Loucy (cell line): ENCODE data around the gene ZBTB18.
"Not testable (repeated sequence)": the region's sequence is repeated elsewhere in the genome, so short reads cannot be mapped to it uniquely, and the experiment has no call there.

Source experiments
- H2AFZ ChIP-seq: fragments of 200-600 bp; sonication (generic); 2 replicates; pipeline ENCODE4 v1.6.0; 2016; ENCODE audit warnings: antibody characterized with exemption, mild to moderate bottlenecking, low read length, moderate library complexity
- H3F3A ChIP-seq: fragments of 200-600 bp; 2 replicates; pipeline ENCODE4 v1.6.0; 2016; ENCODE audit warnings: antibody characterized with exemption, low read depth, mild to moderate bottlenecking
- H3K27me3 ChIP-seq: fragments of 200-600 bp; sonication (generic); 2 replicates; pipeline ENCODE4 v1.6.1; 2014; ENCODE audit warnings: low read length, mild to moderate bottlenecking; ENCODE audit not compliant: insufficient read depth, poor library complexity, severe bottlenecking
- H3K36me3 ChIP-seq: fragments of 200-600 bp; sonication (generic); 2 replicates; pipeline ENCODE4 v1.6.1; 2016; ENCODE audit warnings: low read length; ENCODE audit not compliant: insufficient read depth
- H3K4me1 ChIP-seq: fragments of 200-600 bp; sonication (generic); 2 replicates; pipeline ENCODE4 v1.5.1; 2014; ENCODE audit warnings: low read length, mild to moderate bottlenecking; ENCODE audit not compliant: insufficient read depth, poor library complexity, severe bottlenecking
- H3K4me2 ChIP-seq: fragments of 200-600 bp; sonication (generic); 2 replicates; pipeline ENCODE4 v1.6.0; 2014; ENCODE audit warnings: antibody characterized with exemption, low read length, low read depth, mild to moderate bottlenecking; ENCODE audit not compliant: poor library complexity, severe bottlenecking
- H3K4me3 ChIP-seq: fragments of 200-600 bp; sonication (generic); 2 replicates; pipeline ENCODE4 v1.5.1; 2014; ENCODE audit warnings: low read length, mild to moderate bottlenecking, mixed read lengths; ENCODE audit not compliant: poor library complexity, severe bottlenecking
- H3K79me2 ChIP-seq: fragments of 200-600 bp; sonication (generic); 2 replicates; pipeline ENCODE4 v1.6.1; 2014; ENCODE audit warnings: low read length; ENCODE audit not compliant: insufficient read depth
- H3K9ac ChIP-seq: fragments of 200-600 bp; sonication (generic); 2 replicates; pipeline ENCODE4 v1.6.0; 2014; ENCODE audit warnings: mild to moderate bottlenecking, low read depth, low read length, moderate library complexity; ENCODE audit not compliant: poor library complexity, severe bottlenecking
- H3K9me2 ChIP-seq: fragments of 200-600 bp; sonication (generic); replicated peaks from 2 replicates; pipeline ENCODE4 v1.6.1; 2016; ENCODE audit warnings: low read depth, low read length, mixed read lengths
- H3K9me3 ChIP-seq: fragments of 200-600 bp; sonication (generic); 2 replicates; pipeline ENCODE4 v1.6.1; 2014; ENCODE audit warnings: mild to moderate bottlenecking, antibody characterized with exemption, low read length, low read depth; ENCODE audit not compliant: insufficient read depth
- H4K20me1 ChIP-seq: fragments of 200-600 bp; sonication (generic); 2 replicates; pipeline ENCODE4 v1.6.0; 2014; ENCODE audit warnings: antibody characterized with exemption, low read length, mild to moderate bottlenecking; ENCODE audit not compliant: insufficient read depth, poor library complexity, severe bottlenecking
- CTCF ChIP-seq: fragments of 200-600 bp; sonication (generic); conservative IDR thresholded peaks from 2 replicates; pipeline ENCODE4 v1.5.1; 2014; ENCODE audit warnings: mild to moderate bottlenecking, antibody characterized with exemption, low read length
- EZH2phosphoT487 ChIP-seq: fragments of 200-600 bp; IDR thresholded peaks from 2 replicates; pipeline ENCODE4 v1.6.1; 2018; ENCODE audit warnings: antibody characterized with exemption, mild to moderate bottlenecking, moderate library complexity, borderline replicate concordance

Gene ZBTB18

GRCh38 chr1:244042293-244042692 is 8.8 kb upstream of the ZBTB18 start:
- Histone ChIP-seq H3F3A (no peaks in the 10 kb centered on the region), H3K4me1 (peaks cover 8% of the 10 kb centered on the region), H3K4me2 (no peak overlapping the region), H3K9ac (no peak overlapping the region), H2AFZ (no peak overlapping the region), H3K9me2 (no peaks in the 10 kb centered on the region), H3K79me2 (no peaks in the 10 kb centered on the region), H3K4me3 (no peak overlapping the region), H3K36me3 (no peaks in the 10 kb centered on the region), H3K27me3 (no peaks in the 10 kb centered on the region), H3K9me3 (no peaks in the 10 kb centered on the region), H4K20me1 (no peaks in the 10 kb centered on the region)
- TF ChIP-seq EZH2phosphoT487, result no peak

- H3F3A ChIP-seq, result no peaks in the 10 kb centered on the region
- H3K4me1 ChIP-seq, result peaks cover 10% of the 10 kb centered on the region
- H3K9me3 ChIP-seq, result no peaks in the 10 kb centered on the region
- H3K27me3 ChIP-seq, result no peaks in the 10 kb centered on the region
- no peaks in the 10 kb centered on the region for H3K36me3 ChIP-seq
- no peak overlapping the region for H3K4me2 ChIP-seq
- H3K79me2 ChIP-seq, result peaks cover under 1% of the 10 kb centered on the region; the same call in 1 of the 2 replicates
- H3K9ac ChIP-seq, result no peak overlapping the region
- H4K20me1 ChIP-seq, result no peaks in the 10 kb centered on the region
- no peak overlapping the region for H2AFZ ChIP-seq
- no peaks in the 10 kb centered on the region for H3K9me2 ChIP-seq
- TF ChIP-seq EZH2phosphoT487 (no peak), CTCF (no peak)
- H3K4me3 ChIP-seq, result no peak overlapping the region
These were observed 6.7 kb upstream of the ZBTB18 start for GRCh38 chr1:244044423-244044822.

GRCh38 chr1:244046254-244046653 is 4.8 kb upstream of the ZBTB18 start:
- not testable (repeated sequence) for H3K9ac ChIP-seq, H3K9me3 ChIP-seq, H3K4me2 ChIP-seq, H3K4me3 ChIP-seq, H3K36me3 ChIP-seq, H3F3A ChIP-seq, H3K9me2 ChIP-seq, H3K27me3 ChIP-seq, H2AFZ ChIP-seq
- H3K79me2 ChIP-seq, result peaks cover 19% of the 10 kb centered on the region
- H4K20me1 ChIP-seq, result peaks cover 12% of the 10 kb centered on the region
- H3K4me1 ChIP-seq, result peaks cover 19% of the 10 kb centered on the region

- Histone ChIP-seq H3K4me1 (peaks cover 27% of the 10 kb centered on the region), H3K9ac (peak overlapping the region; percentile 76), H4K20me1 (peaks cover 20% of the 10 kb centered on the region)
These were observed 4.0 kb upstream of the ZBTB18 start for GRCh38 chr1:244046907-244047611.

More at GRCh38 chr1:244046907-244047611, 4.0 kb upstream of the ZBTB18 start:
- no peaks in the 10 kb centered on the region for H3K27me3 ChIP-seq
- H3K4me2 ChIP-seq, result peak overlapping the region; percentile 83
- H3K9me2 ChIP-seq, result no peaks in the 10 kb centered on the region
- H2AFZ ChIP-seq, result peak overlapping the region; percentile 95
- no peaks in the 10 kb centered on the region for H3K36me3 ChIP-seq
- TF ChIP-seq CTCF (no peak), EZH2phosphoT487 (no peak)
- H3K79me2 ChIP-seq, result peaks cover 27% of the 10 kb centered on the region
- no peaks in the 10 kb centered on the region for H3K9me3 ChIP-seq
- H3K4me3 ChIP-seq, result peak overlapping the region; percentile 96
- no peaks in the 10 kb centered on the region for H3F3A ChIP-seq
